ENCODE data around the gene MAGEA11.

MAGEA11 gene

DNA sequence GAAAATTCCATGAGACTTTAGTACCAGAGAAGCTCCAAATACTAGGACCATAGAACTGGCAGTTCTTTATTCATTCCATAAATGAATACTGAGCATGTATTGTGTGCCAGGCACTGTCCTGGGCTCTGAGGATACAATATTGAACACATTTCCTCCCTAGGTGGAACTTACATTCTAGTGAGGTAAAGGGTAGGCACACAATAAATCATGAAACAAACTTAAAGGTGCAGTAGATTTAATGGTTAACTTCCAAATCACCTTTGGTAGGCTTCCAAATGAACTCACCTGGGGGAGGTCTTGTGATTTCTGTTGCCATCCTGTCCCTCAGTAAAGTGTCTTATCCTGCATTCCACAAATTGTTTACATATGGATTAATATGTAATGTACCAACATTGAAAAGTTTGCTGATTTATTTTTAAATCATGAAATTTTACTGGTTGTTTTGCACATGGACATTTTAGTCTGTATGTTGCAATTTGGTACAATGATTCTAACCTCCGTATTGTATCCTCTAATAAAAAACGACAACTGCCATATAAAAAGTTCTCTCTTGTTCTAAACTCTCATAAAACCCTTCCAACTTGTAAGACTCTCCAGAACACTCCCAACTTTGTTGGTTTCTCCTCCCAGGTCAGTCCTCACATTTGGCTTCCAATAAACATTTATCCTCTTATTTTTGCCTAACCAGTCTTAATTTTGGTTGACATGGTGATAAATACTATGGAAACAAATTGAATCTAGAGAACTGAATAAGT, 4.5 kb upstream of the MAGEA11 start:
- no peak for DNase-seq (ENCODE audit: extremely low read depth, low read depth)
- no peak overlapping the region for H3K4me3 ChIP-seq (replicated peaks; ENCODE audit: low read depth, low read length)
- TF ChIP-seq, protein P1, sequence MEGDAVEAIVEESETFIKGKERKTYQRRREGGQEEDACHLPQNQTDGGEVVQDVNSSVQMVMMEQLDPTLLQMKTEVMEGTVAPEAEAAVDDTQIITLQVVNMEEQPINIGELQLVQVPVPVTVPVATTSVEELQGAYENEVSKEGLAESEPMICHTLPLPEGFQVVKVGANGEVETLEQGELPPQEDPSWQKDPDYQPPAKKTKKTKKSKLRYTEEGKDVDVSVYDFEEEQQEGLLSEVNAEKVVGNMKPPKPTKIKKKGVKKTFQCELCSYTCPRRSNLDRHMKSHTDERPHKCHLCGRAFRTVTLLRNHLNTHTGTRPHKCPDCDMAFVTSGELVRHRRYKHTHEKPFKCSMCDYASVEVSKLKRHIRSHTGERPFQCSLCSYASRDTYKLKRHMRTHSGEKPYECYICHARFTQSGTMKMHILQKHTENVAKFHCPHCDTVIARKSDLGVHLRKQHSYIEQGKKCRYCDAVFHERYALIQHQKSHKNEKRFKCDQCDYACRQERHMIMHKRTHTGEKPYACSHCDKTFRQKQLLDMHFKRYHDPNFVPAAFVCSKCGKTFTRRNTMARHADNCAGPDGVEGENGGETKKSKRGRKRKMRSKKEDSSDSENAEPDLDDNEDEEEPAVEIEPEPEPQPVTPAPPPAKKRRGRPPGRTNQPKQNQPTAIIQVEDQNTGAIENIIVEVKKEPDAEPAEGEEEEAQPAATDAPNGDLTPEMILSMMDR (IDR thresholded peaks at IDR 0.05; ENCODE audit: low read depth, low read length, missing control alignments): no peak

DNA sequence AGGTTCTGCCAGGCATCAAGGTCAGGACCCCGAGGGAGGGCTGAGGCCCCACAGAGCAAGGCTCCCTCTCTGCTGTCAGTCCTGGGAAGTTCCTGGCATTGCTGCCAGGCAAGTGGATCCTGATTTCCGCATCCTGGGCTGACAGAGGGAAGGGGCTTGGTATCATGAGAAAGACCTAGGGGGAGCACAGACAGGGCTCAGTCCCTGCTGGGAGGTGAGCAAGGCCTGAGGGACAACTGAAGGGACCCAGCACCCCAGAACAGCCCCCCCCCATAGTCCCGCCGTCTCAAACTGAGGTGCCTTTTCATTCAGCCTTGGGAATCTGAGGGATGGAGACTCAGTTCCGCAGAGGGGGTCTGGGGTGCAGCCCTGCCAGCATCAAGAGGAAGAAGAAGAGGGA, 971 bp downstream of the MAGEA11 start:
- H3K4me3 ChIP-seq (replicated peaks; ENCODE audit: low read depth, low read length): no peak overlapping the region
- no peak for DNase-seq (ENCODE audit: extremely low read depth, low read depth)
- TF ChIP-seq, protein P1 (IDR thresholded peaks at IDR 0.05; ENCODE audit: low read depth, low read length, missing control alignments): no peak

DNA sequence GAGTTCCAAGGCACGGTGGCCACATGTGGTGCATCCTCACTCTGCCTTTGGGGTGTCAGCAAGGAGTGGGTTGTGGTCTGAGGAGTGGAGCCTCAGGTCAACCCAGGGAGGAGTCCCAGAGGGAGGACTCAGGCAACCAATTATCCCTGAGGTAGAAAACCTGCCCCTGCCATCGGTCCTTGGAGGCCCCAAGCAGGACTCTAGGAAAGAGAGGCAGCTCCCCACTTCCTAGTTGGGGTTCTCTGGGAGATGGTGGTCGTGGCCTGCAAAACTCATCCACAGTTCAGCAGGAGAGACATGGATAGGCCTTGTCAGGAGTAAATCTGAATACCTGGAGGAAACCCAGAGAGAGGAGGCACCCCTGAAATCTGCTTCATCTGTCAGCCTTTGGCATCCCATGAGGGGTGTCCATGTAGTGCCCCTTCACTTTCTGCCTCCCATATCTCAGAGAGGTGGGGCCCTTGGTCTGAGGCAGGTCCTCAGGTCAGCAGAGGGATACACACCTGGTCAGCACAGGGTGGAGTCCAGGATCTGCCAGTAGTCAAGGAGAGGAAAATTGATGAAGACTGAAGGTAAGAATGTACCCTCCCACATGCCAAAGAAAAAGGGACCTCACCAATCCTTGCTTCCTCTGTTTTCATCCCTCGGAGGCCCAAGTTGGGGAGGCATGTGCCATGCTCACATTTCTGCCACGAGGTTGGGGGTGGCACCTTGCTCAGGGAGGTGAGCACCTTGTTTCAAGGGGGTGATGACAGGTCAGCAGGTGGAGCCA, 1.6 kb downstream of the MAGEA11 start:
- H3K4me3 ChIP-seq (replicated peaks; ENCODE audit: low read depth, low read length): no peak overlapping the region
- TF ChIP-seq, protein P1 (IDR thresholded peaks at IDR 0.05; ENCODE audit: low read depth, low read length, missing control alignments): no peak
- no peak for DNase-seq (ENCODE audit: extremely low read depth, low read depth)

DNA sequence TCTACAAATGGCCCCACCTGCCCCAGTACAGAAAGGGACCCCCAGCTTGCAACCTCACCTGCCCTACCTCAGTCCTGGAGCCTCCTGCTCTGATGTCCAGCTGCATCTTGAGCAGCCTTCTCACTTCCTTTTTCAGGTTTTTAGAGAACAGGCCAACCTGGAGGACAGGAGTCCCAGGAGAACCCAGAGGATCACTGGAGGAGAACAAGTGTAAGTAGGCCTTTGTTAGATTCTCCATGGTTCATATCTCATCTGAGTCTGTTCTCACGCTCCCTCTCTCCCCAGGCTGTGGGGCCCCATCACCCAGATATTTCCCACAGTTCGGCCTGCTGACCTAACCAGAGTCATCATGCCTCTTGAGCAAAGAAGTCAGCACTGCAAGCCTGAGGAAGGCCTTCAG, 3.6 kb downstream of the MAGEA11 start:
- no peak for DNase-seq (ENCODE audit: extremely low read depth, low read depth)
- H3K4me3 ChIP-seq (replicated peaks; ENCODE audit: low read depth, low read length): no peak overlapping the region
- TF ChIP-seq, protein P1 (IDR thresholded peaks at IDR 0.05; ENCODE audit: low read depth, low read length, missing control alignments): no peak

DNA sequence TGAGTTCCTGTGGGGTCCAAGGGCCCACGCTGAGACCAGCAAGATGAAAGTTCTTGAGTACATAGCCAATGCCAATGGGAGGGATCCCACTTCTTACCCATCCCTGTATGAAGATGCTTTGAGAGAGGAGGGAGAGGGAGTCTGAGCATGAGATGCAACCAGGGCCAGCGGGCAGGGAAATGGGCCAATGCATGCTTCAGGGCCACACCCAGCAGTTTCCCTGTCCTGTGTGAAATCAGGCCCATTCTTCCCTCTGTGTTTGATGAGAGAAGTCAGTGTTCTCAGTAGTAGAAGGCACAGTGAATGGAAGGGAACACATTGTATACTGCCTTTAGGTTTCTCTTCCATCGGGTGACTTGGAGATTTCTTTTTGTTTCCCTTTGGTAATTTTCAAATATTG, 4.8 kb downstream of the MAGEA11 start:
- H3K4me3 ChIP-seq (replicated peaks; ENCODE audit: low read depth, low read length): no peak overlapping the region
- TF ChIP-seq, protein P1 (IDR thresholded peaks at IDR 0.05; ENCODE audit: low read depth, low read length, missing control alignments): no peak
- no peak for DNase-seq (ENCODE audit: extremely low read depth, low read depth)

DNA sequence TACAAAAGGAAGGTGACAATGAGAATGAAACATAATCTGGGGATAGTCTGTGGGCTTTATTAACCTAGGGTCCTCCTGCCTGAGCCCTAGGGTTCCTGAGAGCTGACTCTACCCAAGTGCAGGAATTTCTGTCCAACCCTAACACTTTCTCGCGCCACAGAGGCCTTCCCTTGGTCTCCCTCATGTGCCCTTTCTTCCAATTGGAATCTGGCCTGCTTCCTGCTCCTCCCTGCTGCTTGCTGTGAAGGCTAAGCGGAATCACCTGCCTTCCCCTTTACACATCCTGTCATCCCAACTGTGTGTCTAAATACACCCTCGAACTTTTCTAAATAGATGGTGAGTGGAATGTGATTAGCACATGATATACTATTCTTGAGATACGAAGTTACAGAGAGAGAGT, 5.9 kb downstream of the MAGEA11 start:
- TF ChIP-seq, protein P1 (IDR thresholded peaks at IDR 0.05; ENCODE audit: low read depth, low read length, missing control alignments): no peak
- DNase-seq (ENCODE audit: extremely low read depth, low read depth): no peak
- H3K4me3 ChIP-seq (replicated peaks; ENCODE audit: low read depth, low read length): no peak overlapping the region

All from HFF-Myc (cell line).